ENCODE results near the gene HOXC12.

- TF ChIP-seq CTCF (IDR thresholded peaks at IDR 0.05; ENCODE audit: low read length): no peak
- TF ChIP-seq EZH2phosphoT487 (IDR thresholded peaks at IDR 0.05; ENCODE audit: low read length): no peak
Measured at GRCh38 chr12:53956251-53956887, 1.7 kb downstream of the HOXC12 start.

Data from MM.1S (cell line).